Activated T-helper 1 cell treated with anti-CD3 and anti-CD28 coated beads, Interleukin-12 subunit alpha, Interleukin-12 subunit beta, Interleukin-2, Interleukin-4 antibody, amounts not matched to agents 30 ng/mL and 10 ng/mL and 1 ng/mL, durations not matched to agents 14 hours and 24 hours and 36 hours (primary cell): ENCODE measurements around the gene NUS1. TPM values are rescaled to one million over a fixed set of nuclear protein-coding genes. Genes with fewer than 3 reads are reported as not detected.
"Not testable (repeated sequence)": the region's sequence is repeated elsewhere in the genome, so short reads cannot be mapped to it uniquely, and the experiment has no call there.

Source experiments
- DNase-seq: peaks from one replicate; pipeline ENCODE4 v3.0.0; 2021; ENCODE audit warnings: low spot score
- H3K27ac Mint-ChIP-seq: one replicate; pipeline ENCODE4 v1.8.0; 2021; ENCODE audit warnings: mild to moderate bottlenecking, mixed read lengths
- H3K27me3 Mint-ChIP-seq: one replicate; pipeline ENCODE4 v1.8.0; 2022; ENCODE audit warnings: mild to moderate bottlenecking, moderate library complexity, mixed read lengths; ENCODE audit not compliant: insufficient read depth
- H3K36me3 Mint-ChIP-seq: one replicate; pipeline ENCODE4 v1.8.0; 2021; ENCODE audit warnings: low read depth, mixed read lengths
- H3K4me1 Mint-ChIP-seq: one replicate; pipeline ENCODE4 v1.8.0; 2021; ENCODE audit warnings: low read depth, mixed read lengths
- H3K4me3 Mint-ChIP-seq: one replicate; pipeline ENCODE4 v1.8.0; 2021; ENCODE audit warnings: mild to moderate bottlenecking, moderate library complexity, mixed read lengths
- H3K9me3 Mint-ChIP-seq: one replicate; pipeline ENCODE4 v1.8.0; 2021; ENCODE audit warnings: mixed read lengths
- intact Hi-C: fragments of 100-400 bp; cut with micrococcal nuclease; formaldehyde crosslinking; loops from one replicate; pipeline ENCODE4 v1.15.1; 2024
- total RNA-seq: library from RNA; stranded (reverse); gene quantifications from 2 replicates; pipeline ENCODE4 v1.2.3, GENCODE V29; 2022

The NUS1 gene
- total RNA-seq = 49.5 and 52.1 TPM in 2 replicates

DNA sequence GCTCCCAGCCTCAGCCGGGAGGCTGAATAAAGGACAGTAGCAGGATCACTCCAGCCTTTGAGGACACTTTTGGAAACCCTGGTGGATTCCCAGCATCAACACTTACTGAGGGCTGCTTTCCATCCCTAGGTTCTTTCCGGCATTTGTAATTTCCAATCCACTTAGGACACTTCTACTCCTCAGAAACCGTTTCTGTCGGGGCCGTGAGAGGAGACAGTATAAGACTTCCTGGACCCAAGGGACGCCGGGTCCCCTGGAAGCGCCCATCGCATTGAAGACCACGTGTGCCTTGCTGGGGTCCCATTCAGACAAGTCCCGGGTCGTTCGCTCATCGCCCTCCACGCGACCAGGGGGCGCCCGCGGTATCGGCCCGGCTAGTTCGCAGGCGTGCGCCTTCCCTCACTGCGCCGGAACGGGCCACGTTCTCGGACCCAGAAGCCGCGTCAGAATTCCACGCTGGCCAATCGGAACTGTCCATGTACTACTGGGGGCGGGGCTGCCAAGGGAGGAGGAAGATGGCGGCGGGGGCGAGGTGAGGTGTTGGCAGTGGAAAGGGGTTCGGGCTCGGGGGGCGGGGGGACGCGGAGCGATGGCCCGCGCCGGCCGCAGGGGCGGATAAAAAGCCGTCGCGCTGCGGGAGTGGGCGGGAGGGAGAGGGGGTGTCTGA, at the start of gene NUS1:
Gene NUS1, plus strand, starts transcription at position 479 of the 667 bp plus-strand sequence. CDS start 202 bp downstream, outside the sequence.
- intact Hi-C loops = loop anchor here (1.0 to 10.0 kb wide), 9 partner anchors 73 to 1390 kb away; partner anchors contain the start of genes ASF1A, DCBLD1, GOPC and KPNA5
- DNase-seq = peak; percentile 97
- Mint-ChIP-seq H3K36me3 (peaks cover 21% of the 10 kb centered on the region), H3K27ac (peak within 1 kb of the TSS; percentile 87), H3K4me1 (peaks cover 49% of the 10 kb centered on the region), H3K4me3 (peak within 1 kb of the TSS; percentile 96), H3K27me3 (no peaks in the 10 kb centered on the region), H3K9me3 (no peaks in the 10 kb centered on the region)

DNA sequence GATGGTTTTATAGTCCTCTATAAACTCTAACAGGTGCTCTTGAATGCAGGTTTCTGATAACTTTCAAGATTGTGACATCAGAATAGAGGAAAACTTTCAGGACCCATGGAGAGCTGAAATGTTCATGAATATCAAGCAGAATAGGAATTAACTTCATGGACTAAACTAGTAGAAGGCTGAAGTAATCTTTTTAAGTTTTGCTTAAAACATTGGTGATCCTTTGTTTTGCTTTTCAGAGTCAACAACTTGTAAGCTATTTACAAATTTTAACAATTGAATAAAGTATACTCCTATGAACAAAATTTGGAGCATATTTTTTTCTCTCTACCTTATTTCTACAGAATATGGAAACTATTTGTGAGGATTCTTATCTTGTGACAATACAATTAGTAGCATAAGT, 47.7 kb upstream of the NUS1 start:
- H3K27me3 Mint-ChIP-seq = peaks cover 3% of the 10 kb centered on the region
- H3K27ac Mint-ChIP-seq = no peak overlapping the region
- H3K4me1 Mint-ChIP-seq = no peaks in the 10 kb centered on the region
- peaks cover 29% of the 10 kb centered on the region for H3K9me3 Mint-ChIP-seq
- no peaks in the 10 kb centered on the region for H3K36me3 Mint-ChIP-seq
- DNase-seq = no peak
- intact Hi-C loops = no loop called here
- no peak overlapping the region for H3K4me3 Mint-ChIP-seq

DNA sequence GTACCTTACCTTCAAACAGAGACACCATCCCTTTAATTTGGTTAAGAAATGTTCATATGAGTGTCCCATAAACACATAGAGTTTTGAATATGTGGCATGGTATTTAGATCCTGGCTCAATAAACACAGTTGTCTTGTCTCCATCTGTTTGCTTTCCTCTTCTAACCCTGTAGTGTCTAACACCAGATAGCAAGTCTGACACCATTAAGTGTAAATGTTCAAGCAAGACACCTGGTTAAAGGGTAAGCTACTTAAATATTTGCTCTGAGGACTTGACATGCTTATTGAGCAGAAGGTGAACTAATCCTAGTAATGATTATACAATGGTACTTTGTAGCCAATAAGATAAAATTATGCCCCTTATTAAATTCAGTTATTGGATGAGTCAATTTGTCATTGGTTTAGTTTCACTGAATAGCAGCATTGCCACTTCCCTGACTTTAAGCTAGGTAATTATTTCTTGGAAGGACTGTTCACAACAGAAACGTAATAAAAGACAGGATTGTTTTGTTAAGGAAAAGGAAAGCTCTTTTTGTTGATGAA, 46.1 kb upstream of the NUS1 start:
- Mint-ChIP-seq H3K4me1 (no peaks in the 10 kb centered on the region), H3K36me3 (no peaks in the 10 kb centered on the region), H3K9me3 (peaks cover 20% of the 10 kb centered on the region), H3K27me3 (peaks cover 3% of the 10 kb centered on the region), H3K27ac (no peak overlapping the region), H3K4me3 (no peak overlapping the region)
- no peak for DNase-seq
- intact Hi-C loops = no loop called here

DNA sequence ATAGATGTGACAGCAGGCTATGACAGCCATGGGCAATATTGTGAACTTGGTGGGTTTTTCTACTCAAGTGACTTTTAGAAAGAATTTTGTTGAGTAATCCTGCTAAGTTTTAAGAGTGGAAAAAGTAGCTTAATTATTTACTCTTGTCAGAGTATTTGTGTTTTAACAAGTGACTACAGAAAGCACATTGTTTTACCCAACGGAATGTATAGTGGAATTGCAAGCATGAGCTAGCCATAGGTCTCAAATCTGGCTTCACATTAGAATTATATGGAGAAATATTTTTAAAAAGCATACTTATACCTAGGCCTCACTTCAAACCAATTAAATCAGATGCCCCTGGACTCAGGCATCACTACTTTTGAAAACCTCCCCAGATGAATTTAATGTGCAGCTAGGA, 37.5 kb upstream of the NUS1 start:
- Mint-ChIP-seq H3K4me1 (no peaks in the 10 kb centered on the region), H3K27me3 (no peaks in the 10 kb centered on the region), H3K9me3 (peaks cover 3% of the 10 kb centered on the region), H3K36me3 (no peaks in the 10 kb centered on the region), H3K4me3 (no peak overlapping the region), H3K27ac (no peak overlapping the region)
- intact Hi-C loops = no loop called here
- DNase-seq = no peak

DNA sequence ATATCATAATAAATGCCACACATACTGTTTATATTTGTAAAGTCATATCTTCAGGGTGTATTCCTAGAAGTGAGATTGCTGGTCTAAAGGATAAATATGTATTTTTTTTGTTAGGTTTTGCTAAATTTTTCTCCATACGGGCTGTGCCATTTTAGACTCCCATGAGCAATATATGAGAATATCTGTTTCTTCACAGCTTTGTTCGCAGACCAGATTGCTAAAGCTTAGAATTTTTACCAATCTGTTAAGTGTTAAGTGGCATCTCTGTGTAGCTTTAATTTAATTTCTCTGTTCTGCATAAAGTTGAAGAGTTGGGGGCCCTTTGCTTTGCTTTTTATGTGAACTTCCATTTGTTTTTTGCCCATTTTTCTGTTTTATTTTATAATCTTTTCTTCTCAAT, 32.3 kb upstream of the NUS1 start:
- Mint-ChIP-seq H3K27me3 (no peaks in the 10 kb centered on the region), H3K4me3 (no peak overlapping the region), H3K27ac (no peak overlapping the region), H3K36me3 (no peaks in the 10 kb centered on the region), H3K4me1 (no peaks in the 10 kb centered on the region), H3K9me3 (peaks cover 3% of the 10 kb centered on the region)
- DNase-seq = no peak
- intact Hi-C loops = no loop called here

DNA sequence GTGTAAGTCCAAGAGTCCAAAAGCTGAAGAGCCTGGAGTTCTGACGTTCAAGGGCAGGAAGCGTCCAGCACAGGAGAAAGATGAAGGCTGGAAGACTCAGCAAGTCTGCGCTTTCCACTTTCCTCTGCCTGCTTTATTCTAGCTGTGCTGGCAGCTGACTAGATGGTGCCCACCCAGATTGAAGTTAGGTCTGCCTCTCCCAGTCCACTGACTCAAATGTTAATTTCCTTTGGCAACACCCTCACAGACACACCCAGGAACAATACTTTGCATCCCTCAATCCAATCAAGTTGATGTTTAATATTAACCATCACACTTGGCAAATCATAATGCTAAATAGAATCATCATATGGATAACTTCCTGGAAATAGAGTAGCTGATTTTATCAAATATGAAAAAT, 23.3 kb upstream of the NUS1 start:
- intact Hi-C loops, H3K27ac Mint-ChIP-seq, H3K4me1 Mint-ChIP-seq, H3K4me3 Mint-ChIP-seq, H3K27me3 Mint-ChIP-seq, H3K9me3 Mint-ChIP-seq, H3K36me3 Mint-ChIP-seq, DNase-seq: not testable (repeated sequence)

DNA sequence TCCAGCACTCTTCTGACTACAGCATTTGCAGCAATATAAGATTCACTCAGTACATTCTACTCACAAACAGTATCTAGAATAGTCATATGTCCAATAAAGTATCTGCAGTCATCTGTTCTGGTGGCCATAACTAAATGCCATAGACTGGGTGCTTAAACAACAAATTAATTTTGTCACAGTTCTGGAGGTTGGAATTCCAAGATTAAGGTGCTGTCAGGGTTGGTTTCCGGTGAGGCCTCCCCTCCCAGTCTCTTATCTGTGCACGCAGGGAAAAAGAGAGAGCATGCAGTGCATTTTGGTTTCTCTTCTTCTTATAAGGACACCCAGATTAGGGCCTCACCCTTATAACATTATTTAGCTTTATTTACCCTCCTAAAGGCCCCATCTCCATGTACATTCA, 21.3 kb upstream of the NUS1 start:
- Mint-ChIP-seq H3K27me3 (no peaks in the 10 kb centered on the region), H3K4me3 (no peak overlapping the region), H3K27ac (no peak overlapping the region), H3K36me3 (no peaks in the 10 kb centered on the region), H3K9me3 (no peaks in the 10 kb centered on the region), H3K4me1 (no peaks in the 10 kb centered on the region)
- DNase-seq = no peak
- intact Hi-C loops = no loop called here

DNA sequence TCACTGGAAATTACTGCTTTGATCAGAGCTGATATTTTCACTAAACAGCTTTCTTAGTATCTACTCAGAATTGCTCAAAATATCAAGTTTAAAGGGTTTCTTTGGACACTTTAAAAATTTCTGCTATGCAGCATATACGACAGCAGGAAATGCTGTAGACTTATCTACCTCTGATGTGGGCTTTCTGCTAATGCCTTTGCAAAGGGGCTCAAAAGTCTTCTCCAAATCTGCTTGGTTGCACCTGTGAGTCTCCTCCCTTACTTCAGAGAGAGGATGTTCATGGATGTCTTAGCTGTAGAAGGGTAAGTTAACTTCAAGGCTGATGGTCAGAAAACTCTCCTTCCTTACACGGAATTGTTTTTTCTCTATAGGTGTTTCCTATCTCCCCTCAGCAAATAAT, 19.9 kb upstream of the NUS1 start:
- no peaks in the 10 kb centered on the region for H3K9me3 Mint-ChIP-seq
- H3K27me3 Mint-ChIP-seq = no peaks in the 10 kb centered on the region
- no peaks in the 10 kb centered on the region for H3K36me3 Mint-ChIP-seq
- intact Hi-C loops = no loop called here
- no peak for DNase-seq
- H3K4me3 Mint-ChIP-seq = no peak overlapping the region
- H3K4me1 Mint-ChIP-seq = no peaks in the 10 kb centered on the region
- H3K27ac Mint-ChIP-seq = no peak overlapping the region

DNA sequence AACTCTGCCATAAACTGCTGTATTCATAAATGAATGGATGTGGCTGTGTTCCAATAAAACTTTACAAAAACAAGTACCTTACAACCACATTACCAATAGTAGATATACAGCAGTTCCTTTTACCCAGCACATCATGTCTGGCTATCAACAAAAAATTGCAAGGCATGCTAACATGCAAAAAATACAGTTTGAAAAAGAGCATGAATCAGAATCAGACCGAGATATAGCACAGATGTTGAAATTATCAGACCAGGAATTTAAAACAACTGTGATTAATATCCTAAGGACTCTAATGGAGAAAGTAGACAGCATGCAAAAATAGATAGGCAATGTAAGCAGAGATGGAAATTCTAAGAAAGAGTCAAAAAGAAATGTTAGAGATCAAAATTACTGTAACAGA, 8.4 kb upstream of the NUS1 start:
- Mint-ChIP-seq H3K36me3 (no peaks in the 10 kb centered on the region), H3K27ac (no peak overlapping the region), H3K9me3 (no peaks in the 10 kb centered on the region), H3K27me3 (no peaks in the 10 kb centered on the region), H3K4me1 (no peaks in the 10 kb centered on the region), H3K4me3 (no peak overlapping the region)
- DNase-seq = no peak
- intact Hi-C loops = no loop called here

DNA sequence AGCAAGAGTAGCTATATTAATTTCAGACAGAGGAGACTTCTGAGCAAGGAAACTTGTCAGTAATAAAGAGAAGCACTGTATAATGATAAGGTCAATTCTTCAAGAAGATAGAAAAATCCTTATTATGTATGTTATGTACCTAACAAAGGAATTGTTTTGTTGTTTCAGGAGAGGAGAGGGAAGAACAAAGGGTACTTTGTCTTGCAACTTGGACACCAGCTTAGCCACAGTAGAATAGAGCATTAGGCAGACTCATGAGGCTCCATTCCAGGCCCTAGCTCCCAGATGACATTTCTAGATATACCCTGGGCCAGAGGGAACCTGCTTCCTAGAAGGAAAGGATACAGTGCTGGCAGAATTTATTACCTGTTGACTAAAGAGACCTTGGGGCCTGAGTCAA, 6.5 kb upstream of the NUS1 start:
- Mint-ChIP-seq H3K4me3 (no peak overlapping the region), H3K36me3 (no peaks in the 10 kb centered on the region), H3K4me1 (no peaks in the 10 kb centered on the region), H3K9me3 (no peaks in the 10 kb centered on the region), H3K27me3 (no peaks in the 10 kb centered on the region), H3K27ac (no peak overlapping the region)
- no peak for DNase-seq
- intact Hi-C loops = no loop called here

DNA sequence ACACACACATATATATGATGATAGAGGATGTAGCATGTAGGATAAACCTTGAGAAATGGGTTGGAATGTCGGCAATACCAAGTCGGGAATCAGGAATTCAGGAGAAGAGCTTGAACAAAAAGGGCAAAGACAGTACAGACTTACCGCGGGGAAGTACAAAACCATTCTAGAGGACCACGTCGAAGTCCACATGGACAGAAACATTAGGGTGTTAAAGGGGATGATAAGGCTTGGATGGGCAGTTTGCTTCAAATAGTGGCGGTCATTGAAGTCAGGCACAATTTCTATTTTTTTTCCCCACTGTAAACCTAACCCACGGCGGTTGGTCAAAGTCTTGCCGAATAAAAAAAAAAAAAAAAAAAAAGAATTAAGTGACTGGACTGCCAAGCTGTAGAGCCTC, 766 bp upstream of the NUS1 start:
- peaks cover 43% of the 10 kb centered on the region for H3K4me1 Mint-ChIP-seq
- H3K36me3 Mint-ChIP-seq = peaks cover 15% of the 10 kb centered on the region
- DNase-seq = no peak
- peak overlapping the region; percentile 96 for H3K4me3 Mint-ChIP-seq
- H3K27me3 Mint-ChIP-seq = no peaks in the 10 kb centered on the region
- H3K9me3 Mint-ChIP-seq = no peaks in the 10 kb centered on the region
- peak overlapping the region; percentile 69 for H3K27ac Mint-ChIP-seq
- intact Hi-C loops = loop anchor here (10.0 kb wide), 3 partner anchors 990 to 1390 kb away; partner anchors contain the start of genes KPNA5 and MCM9

DNA sequence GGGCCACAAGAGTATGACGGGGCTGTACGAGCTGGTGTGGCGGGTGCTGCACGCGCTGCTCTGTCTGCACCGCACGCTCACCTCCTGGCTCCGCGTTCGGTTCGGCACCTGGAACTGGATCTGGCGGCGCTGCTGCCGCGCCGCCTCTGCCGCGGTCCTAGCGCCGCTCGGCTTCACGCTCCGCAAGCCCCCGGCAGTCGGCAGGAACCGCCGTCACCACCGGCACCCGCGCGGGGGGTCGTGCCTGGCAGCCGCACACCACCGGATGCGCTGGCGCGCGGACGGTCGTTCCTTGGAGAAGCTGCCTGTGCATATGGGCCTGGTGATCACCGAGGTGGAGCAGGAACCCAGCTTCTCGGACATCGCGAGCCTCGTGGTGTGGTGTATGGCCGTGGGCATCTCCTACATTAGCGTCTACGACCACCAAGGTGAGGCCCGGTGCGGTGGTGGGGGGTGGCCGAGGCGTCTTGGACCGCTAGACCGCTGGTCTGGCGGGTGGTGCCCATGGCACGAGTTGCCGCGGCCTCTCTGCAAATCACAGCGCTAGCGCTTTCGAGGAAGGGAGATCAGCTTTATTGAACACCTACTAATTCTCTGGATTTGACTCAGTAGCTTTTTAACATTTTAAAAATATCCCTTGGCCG, 511 bp downstream of the NUS1 start:
- H3K36me3 Mint-ChIP-seq = peaks cover 21% of the 10 kb centered on the region
- not testable (repeated sequence) for H3K27me3 Mint-ChIP-seq, H3K9me3 Mint-ChIP-seq
- H3K27ac Mint-ChIP-seq = peak overlapping the region; percentile 87
- H3K4me1 Mint-ChIP-seq = peaks cover 56% of the 10 kb centered on the region
- intact Hi-C loops = loop anchor here (1.0 to 10.0 kb wide), 9 partner anchors 73 to 1391 kb away; partner anchors contain the start of genes ASF1A, DCBLD1, GOPC and KPNA5
- peak; percentile 8 for DNase-seq
- H3K4me3 Mint-ChIP-seq = peak overlapping the region; percentile 96

DNA sequence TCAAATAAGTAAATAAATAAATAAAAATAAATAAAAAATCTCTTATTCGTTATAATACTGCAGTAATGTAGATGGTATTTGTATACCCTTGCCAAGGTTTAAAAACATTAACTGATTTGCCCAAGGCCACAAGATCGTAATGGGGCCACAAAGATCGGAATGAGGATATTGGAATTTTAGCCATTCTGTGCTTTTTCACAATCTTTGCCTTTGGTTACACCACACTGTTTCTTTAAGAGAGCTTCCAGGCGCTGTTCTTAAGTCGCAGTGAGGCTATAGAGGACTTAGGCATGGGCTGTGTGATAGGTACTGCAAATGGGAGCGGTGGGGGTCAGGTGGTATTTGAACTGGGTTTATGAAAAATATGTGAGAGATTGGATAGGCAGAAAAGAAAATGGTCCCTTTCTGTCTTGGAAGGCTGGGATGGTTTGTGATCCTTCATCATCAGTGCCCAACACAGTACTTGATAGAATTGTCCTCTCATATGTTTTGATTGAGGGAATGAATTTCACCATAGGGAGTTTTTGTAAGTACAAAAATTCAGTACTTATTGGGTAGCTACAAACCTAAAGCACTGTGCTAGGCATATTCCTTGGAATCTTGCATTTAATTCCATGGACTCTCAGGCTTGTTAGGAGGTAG, 1.4 kb downstream of the NUS1 start:
- Mint-ChIP-seq H3K4me1 (peaks cover 62% of the 10 kb centered on the region), H3K36me3 (peaks cover 21% of the 10 kb centered on the region), H3K9me3 (no peaks in the 10 kb centered on the region), H3K27me3 (no peaks in the 10 kb centered on the region), H3K27ac (peak overlapping the region; percentile 38), H3K4me3 (peak overlapping the region; percentile 96)
- intact Hi-C loops = loop anchor here (5.0 to 10.0 kb wide), 6 partner anchors 194 to 1392 kb away; partner anchors contain the start of genes ASF1A, DCBLD1, KPNA5 and MCM9
- DNase-seq = no peak
